BLaER1 treated with 17β-estradiol and CSF1 and Interleukin-3, amounts not matched to agents 10 nM and 100 nM (cell line): ENCODE measurements around the gene MB21D2.
"Not testable (repeated sequence)": the region's sequence is repeated elsewhere in the genome, so short reads cannot be mapped to it uniquely, and the experiment has no call there.

Experiments used
- H3K27ac ChIP-seq, 11 experiments: shearing (Covaris generic); formaldehyde crosslinking; 2 replicates each; pipeline ENCODE4 v1.8.1; 2022
- H3K27me3 ChIP-seq, 11 experiments: shearing (Covaris generic); formaldehyde crosslinking; 2 replicates each; pipeline ENCODE4 v1.8.1; 2022
- H3K36me3 ChIP-seq, 11 experiments: shearing (Covaris generic); formaldehyde crosslinking; 2 replicates each; pipeline ENCODE4 v1.8.1; 2022
- H3K4me1 ChIP-seq, 10 experiments: shearing (Covaris generic); formaldehyde crosslinking; 2 replicates each; pipeline ENCODE4 v1.8.1; 2022
- H3K4me2 ChIP-seq, 11 experiments: shearing (Covaris generic); formaldehyde crosslinking; 2 replicates each; pipeline ENCODE4 v1.8.1; 2022
- H3K4me3 ChIP-seq, 10 experiments: shearing (Covaris generic); formaldehyde crosslinking; 2 replicates each; pipeline ENCODE4 v1.8.1; 2022
- H3K9ac ChIP-seq, 11 experiments: shearing (Covaris generic); formaldehyde crosslinking; 2 replicates each; pipeline ENCODE4 v1.8.1; 2022
- H3K9me3 ChIP-seq, 11 experiments: shearing (Covaris generic); formaldehyde crosslinking; replicated peaks in 1 of 11; 2 replicates each; pipeline ENCODE4 v1.8.1; 2022
- H4K20me1 ChIP-seq, 11 experiments: shearing (Covaris generic); formaldehyde crosslinking; 2 replicates each; pipeline ENCODE4 v1.8.1; 2022
- Cebpa-rat ChIP-seq, 11 experiments: shearing (Covaris generic); IDR thresholded peaks; 2 replicates each; pipeline ENCODE4 v1.8.1; 2022

Gene MB21D2

DNA sequence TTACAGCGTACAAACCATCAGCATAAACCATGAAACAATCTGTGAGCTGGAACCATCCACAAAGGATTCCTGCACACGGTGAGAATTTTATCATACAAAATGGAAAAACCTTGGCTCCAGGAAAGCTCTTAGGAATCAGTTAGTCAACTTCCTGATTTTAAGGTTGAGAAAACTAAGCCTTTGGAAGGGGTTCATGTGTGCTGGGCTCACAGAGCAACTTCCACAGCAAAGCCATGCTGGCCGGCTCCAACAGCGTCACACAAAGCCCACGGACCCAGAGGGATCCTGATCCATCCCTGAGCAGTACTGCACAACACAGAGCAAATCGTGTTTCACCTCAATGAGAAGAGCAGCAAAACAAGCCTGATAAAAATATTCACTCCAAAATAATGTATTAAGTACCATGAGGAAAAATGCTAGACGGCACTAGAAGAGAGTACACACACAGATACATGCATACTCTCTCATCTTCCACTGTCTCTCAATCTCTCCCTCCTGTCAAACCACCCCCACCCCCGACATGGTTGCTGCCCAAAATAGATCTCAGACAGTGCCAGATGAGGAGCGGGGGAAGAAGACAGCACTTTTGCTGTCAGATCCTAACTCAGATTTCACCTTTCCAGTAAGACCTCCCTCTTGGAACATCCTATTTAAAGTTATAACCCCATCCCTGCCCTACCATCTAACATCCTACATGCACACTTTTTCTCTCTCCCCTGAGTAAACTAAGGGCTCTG lies 58.6 kb downstream of the MB21D2 start:
- H3K4me1 ChIP-seq = no peaks in the 10 kb centered on the region
- H3K4me3 ChIP-seq = no peak overlapping the region
- H3K9ac ChIP-seq = no peak overlapping the region
- no peaks in the 10 kb centered on the region for H4K20me1 ChIP-seq
- no peak for TF ChIP-seq Cebpa-rat (IDR thresholded peaks at IDR 0.05)
- no peak overlapping the region for H3K4me2 ChIP-seq
- no peaks in the 10 kb centered on the region for H3K36me3 ChIP-seq
- no peak overlapping the region for H3K27ac ChIP-seq
- no peaks in the 10 kb centered on the region for H3K27me3 ChIP-seq
- H3K9me3 ChIP-seq = peaks cover 10 to 17% (median 13%) of the 10 kb centered on the region in 11 experiments; a peak in 20 of 22 replicates

GRCh38 chr3:192857260-192857661 lies 60.4 kb downstream of the MB21D2 start:
- Histone ChIP-seq H3K27me3 (no peaks in the 10 kb centered on the region), H3K9ac (no peak overlapping the region), H3K9me3 (peaks cover 11 to 16% (median 14%) of the 10 kb centered on the region in 11 experiments; a peak in 19 of 22 replicates), H3K27ac (no peak overlapping the region), H3K4me3 (no peak overlapping the region), H3K4me2 (no peak overlapping the region), H3K36me3 (no peaks in the 10 kb centered on the region), H4K20me1 (no peaks in the 10 kb centered on the region), H3K4me1 (peaks cover 0 to 6% (median 0%) of the 10 kb centered on the region in 10 experiments; a peak in 7 of 20 replicates)
- no peak for TF ChIP-seq Cebpa-rat (IDR thresholded peaks at IDR 0.05)

DNA sequence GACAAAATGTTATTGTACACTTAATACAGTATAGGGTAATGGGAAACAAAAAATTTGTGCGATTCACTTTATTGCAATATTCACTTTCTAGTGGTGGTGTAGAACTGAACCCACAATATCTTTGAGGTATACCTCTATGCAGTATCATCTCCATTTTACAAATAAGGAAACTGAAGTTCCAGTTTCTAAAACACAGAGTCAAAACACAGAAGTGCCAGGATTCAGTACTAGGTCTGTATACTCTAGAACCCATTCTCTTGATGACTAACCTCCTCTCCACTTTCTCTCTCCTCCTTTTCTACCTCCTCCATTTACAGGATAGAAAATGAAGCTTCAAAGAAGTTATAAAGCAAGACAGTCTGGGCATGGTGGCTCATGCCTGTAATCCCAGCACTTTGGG lies 62.2 kb downstream of the MB21D2 start:
- H3K27me3 ChIP-seq = no peaks in the 10 kb centered on the region
- peaks cover 11 to 16% (median 14%) of the 10 kb centered on the region in 11 experiments; a peak in 19 of 22 replicates for H3K9me3 ChIP-seq
- peaks cover 0 to 24% (median 2%) of the 10 kb centered on the region in 10 experiments; a peak in 9 of 20 replicates for H3K4me1 ChIP-seq
- H3K36me3 ChIP-seq = no peaks in the 10 kb centered on the region
- H3K9ac ChIP-seq = no peak overlapping the region
- no peak for TF ChIP-seq Cebpa-rat (IDR thresholded peaks at IDR 0.05)
- H3K27ac ChIP-seq = no peak overlapping the region
- no peak overlapping the region for H3K4me3 ChIP-seq
- H4K20me1 ChIP-seq = no peaks in the 10 kb centered on the region
- no peak overlapping the region for H3K4me2 ChIP-seq

DNA sequence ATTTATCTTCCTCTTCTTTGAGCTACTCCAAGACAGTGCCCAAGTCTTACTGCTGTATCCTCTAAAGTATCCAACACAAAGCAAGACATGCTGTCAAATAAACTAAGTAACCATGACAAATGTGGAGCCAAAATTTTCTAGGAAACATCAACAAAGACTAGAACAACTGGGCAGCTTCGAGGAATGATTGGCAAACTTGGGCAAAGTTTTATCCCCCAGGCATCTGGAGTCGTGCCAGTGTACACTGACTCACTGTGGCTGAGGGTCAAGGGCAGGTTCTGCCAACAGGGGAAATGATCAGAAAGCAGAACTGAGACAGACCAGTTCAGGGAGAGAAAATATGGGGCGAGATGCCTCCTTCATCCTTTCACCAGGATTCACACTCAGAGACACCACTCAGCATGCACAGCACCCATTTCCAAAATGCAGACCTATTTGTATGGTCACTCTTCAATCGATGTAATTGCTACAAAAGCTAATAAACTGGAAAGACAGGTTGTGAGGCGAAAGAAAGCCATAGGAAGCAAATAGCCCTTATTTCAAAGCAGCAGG lies 65.8 kb downstream of the MB21D2 start:
- peak overlapping the region in 2 of 11 experiments; percentile 63 to 66; a peak in 5 of 22 replicates for H3K27ac ChIP-seq
- peaks cover 11 to 16% (median 14%) of the 10 kb centered on the region in 11 experiments; a peak in 19 of 22 replicates for H3K9me3 ChIP-seq
- no peaks in the 10 kb centered on the region for H4K20me1 ChIP-seq
- no peaks in the 10 kb centered on the region for H3K27me3 ChIP-seq
- no peak; a peak in 1 of 22 replicates for TF ChIP-seq Cebpa-rat (IDR thresholded peaks at IDR 0.05)
- H3K4me2 ChIP-seq = peak overlapping the region in 5 of 11 experiments; percentile 18 to 66 (median 47); a peak in 8 of 22 replicates
- H3K4me1 ChIP-seq = peaks cover 0 to 28% (median 2%) of the 10 kb centered on the region in 10 experiments; a peak in 9 of 20 replicates
- H3K9ac ChIP-seq = no peak overlapping the region
- H3K4me3 ChIP-seq = no peak overlapping the region
- no peaks in the 10 kb centered on the region for H3K36me3 ChIP-seq

DNA sequence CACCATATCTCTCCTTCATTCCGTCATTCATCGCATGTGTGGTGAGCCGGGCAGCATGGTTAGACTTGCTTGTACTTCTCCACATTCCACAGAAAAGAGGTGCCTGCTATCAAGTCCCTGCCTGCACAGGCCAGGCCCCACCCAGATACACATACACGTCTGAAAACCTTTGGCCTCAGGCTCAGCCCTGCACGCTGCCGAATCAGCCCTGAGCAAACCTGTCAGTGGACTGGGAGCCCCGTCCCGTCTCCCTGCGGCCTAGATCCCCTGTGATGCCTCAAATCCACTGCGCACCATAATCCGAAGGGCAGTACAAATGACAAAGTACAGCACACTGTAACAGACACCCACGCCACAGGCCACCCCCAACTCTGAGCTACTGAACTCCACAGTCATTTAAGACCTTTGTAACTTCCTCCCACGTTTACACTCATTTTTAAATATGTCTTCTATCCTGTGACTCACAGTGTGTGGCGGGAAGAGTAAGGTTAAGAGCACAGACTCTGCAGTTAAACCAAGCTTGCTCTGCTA lies 67.1 kb downstream of the MB21D2 start:
- Histone ChIP-seq H3K27ac (peak overlapping the region in 1 of 11 experiments; percentile 63; a peak in 1 of 22 replicates), H3K27me3 (no peaks in the 10 kb centered on the region), H3K9me3 (peaks cover 11 to 16% (median 13%) of the 10 kb centered on the region in 11 experiments; a peak in 19 of 22 replicates), H3K4me2 (peak overlapping the region in 4 of 11 experiments; percentile 20 to 66 (median 58); a peak in 5 of 22 replicates), H3K4me1 (peaks cover 0 to 28% (median 2%) of the 10 kb centered on the region in 10 experiments; a peak in 9 of 20 replicates), H4K20me1 (no peaks in the 10 kb centered on the region), H3K9ac (no peak overlapping the region), H3K4me3 (no peak overlapping the region), H3K36me3 (no peaks in the 10 kb centered on the region)
- no peak for TF ChIP-seq Cebpa-rat (IDR thresholded peaks at IDR 0.05)

GRCh38 chr3:192849821-192850220 lies 67.8 kb downstream of the MB21D2 start:
- Histone ChIP-seq H3K9me3 (peaks cover 6 to 11% (median 9%) of the 10 kb centered on the region in 11 experiments; a peak in 19 of 22 replicates), H3K4me1 (peaks cover 0 to 32% (median 2%) of the 10 kb centered on the region in 10 experiments; a peak in 9 of 20 replicates), H3K4me2 (peak overlapping the region in 1 of 11 experiments; percentile 66; a peak in 1 of 22 replicates)
- H3K36me3 ChIP-seq, H3K27me3 ChIP-seq, H3K4me3 ChIP-seq, H4K20me1 ChIP-seq, H3K27ac ChIP-seq, H3K9ac ChIP-seq: not testable (repeated sequence)

- H3K27me3 ChIP-seq = no peaks in the 10 kb centered on the region
- no peaks in the 10 kb centered on the region for H3K36me3 ChIP-seq
- H3K4me3 ChIP-seq = no peak overlapping the region
- H3K4me2 ChIP-seq = no peak overlapping the region
- no peak overlapping the region for H3K9ac ChIP-seq
- H3K27ac ChIP-seq = no peak overlapping the region
- no peak for TF ChIP-seq Cebpa-rat (IDR thresholded peaks at IDR 0.05)
- peaks cover 0 to 42% (median 2%) of the 10 kb centered on the region in 10 experiments; a peak in 9 of 20 replicates for H3K4me1 ChIP-seq
- H3K9me3 ChIP-seq = no peaks in the 10 kb centered on the region
- no peaks in the 10 kb centered on the region for H4K20me1 ChIP-seq
These were observed 69.1 kb downstream of the MB21D2 start for GRCh38 chr3:192848371-192849233.

- Histone ChIP-seq H4K20me1 (no peaks in the 10 kb centered on the region), H3K36me3 (no peaks in the 10 kb centered on the region), H3K9me3 (no peaks in the 10 kb centered on the region), H3K27me3 (no peaks in the 10 kb centered on the region), H3K9ac (no peak overlapping the region), H3K4me1 (peaks cover 0 to 42% (median 2%) of the 10 kb centered on the region in 10 experiments; a peak in 9 of 20 replicates), H3K4me3 (no peak overlapping the region), H3K4me2 (no peak overlapping the region), H3K27ac (no peak overlapping the region)
- no peak for TF ChIP-seq Cebpa-rat (IDR thresholded peaks at IDR 0.05)
These were observed 69.7 kb downstream of the MB21D2 start for GRCh38 chr3:192847941-192848340.
